DOHH2 (cell line): ENCODE data around the gene C3.
"Not testable (repeated sequence)": the region's sequence is repeated elsewhere in the genome, so short reads cannot be mapped to it uniquely, and the experiment has no call there.

Experiments used
- H3F3A ChIP-seq: fragments of 200-600 bp; sonication (generic), shearing (Covaris generic); 2 replicates; pipeline ENCODE4 v1.6.0; 2016; ENCODE audit warnings: antibody characterized with exemption, mild to moderate bottlenecking; ENCODE audit not compliant: control insufficient read depth, insufficient read depth
- H3K27ac ChIP-seq: fragments of 200-600 bp; sonication (generic); 2 replicates; pipeline ENCODE4 v1.5.1; 2014; ENCODE audit warnings: low read depth, mild to moderate bottlenecking, low read length, moderate library complexity
- H3K27me3 ChIP-seq: fragments of 200-600 bp; sonication (generic); 2 replicates; pipeline ENCODE4 v1.6.1; 2014; ENCODE audit warnings: mild to moderate bottlenecking, low read length, mixed read lengths; ENCODE audit not compliant: control insufficient read depth
- H3K36me3 ChIP-seq: fragments of 200-600 bp; sonication (generic); 2 replicates; pipeline ENCODE4 v1.6.1; 2014; ENCODE audit warnings: mild to moderate bottlenecking, low read length, moderate library complexity, mixed read lengths; ENCODE audit not compliant: control insufficient read depth
- H3K4me1 ChIP-seq: fragments of 200-600 bp; sonication (generic); 2 replicates; pipeline ENCODE4 v1.6.1; 2014; ENCODE audit warnings: mild to moderate bottlenecking, low read length, mixed read lengths; ENCODE audit not compliant: control insufficient read depth
- H3K4me2 ChIP-seq: fragments of 200-600 bp; sonication (generic); 2 replicates; pipeline ENCODE4 v1.6.0; 2014; ENCODE audit warnings: mild to moderate bottlenecking, low read length, moderate library complexity
- H3K4me3 ChIP-seq: fragments of 200-600 bp; sonication (generic); 2 replicates; pipeline ENCODE4 v1.5.1; 2014; ENCODE audit warnings: mild to moderate bottlenecking, low read length, mixed read lengths
- H3K79me2 ChIP-seq: fragments of 200-600 bp; sonication (generic); 2 replicates; pipeline ENCODE4 v1.6.1; 2014; ENCODE audit warnings: mild to moderate bottlenecking, low read length, mixed read lengths; ENCODE audit not compliant: control insufficient read depth
- H3K9me2 ChIP-seq: fragments of 200-600 bp; sonication (generic); replicated peaks from 2 replicates; pipeline ENCODE4 v1.6.1; 2014; ENCODE audit warnings: mild to moderate bottlenecking, low read length, mixed read lengths; ENCODE audit not compliant: control insufficient read depth
- H3K9me3 ChIP-seq: fragments of 200-600 bp; sonication (generic); 2 replicates; pipeline ENCODE4 v1.6.1; 2014; ENCODE audit warnings: antibody characterized with exemption, low read length, mixed read lengths; ENCODE audit not compliant: control insufficient read depth, insufficient read depth
- H4K20me1 ChIP-seq: fragments of 200-600 bp; sonication (generic); 2 replicates; pipeline ENCODE4 v1.6.0; 2014; ENCODE audit warnings: low read depth, mild to moderate bottlenecking, antibody characterized with exemption, low read length, moderate library complexity; ENCODE audit not compliant: control insufficient read depth, insufficient read depth
- EZH2phosphoT487 ChIP-seq: fragments of 200-600 bp; sonication (generic); IDR thresholded peaks from 2 replicates; pipeline ENCODE4 v1.6.1; 2017; ENCODE audit warnings: borderline replicate concordance, mild to moderate bottlenecking, antibody characterized with exemption, low read length, moderate library complexity, mixed read lengths
- TF ChIP-seq, protein P1 (sequence below): fragments of 200-600 bp; sonication (generic); IDR thresholded peaks from one replicate; pipeline ENCODE4 v1.5.1; 2014; ENCODE audit warnings: antibody characterized with exemption, mild to moderate bottlenecking, low read depth, low read length; ENCODE audit not compliant: poor library complexity, severe bottlenecking

The C3 gene

DNA sequence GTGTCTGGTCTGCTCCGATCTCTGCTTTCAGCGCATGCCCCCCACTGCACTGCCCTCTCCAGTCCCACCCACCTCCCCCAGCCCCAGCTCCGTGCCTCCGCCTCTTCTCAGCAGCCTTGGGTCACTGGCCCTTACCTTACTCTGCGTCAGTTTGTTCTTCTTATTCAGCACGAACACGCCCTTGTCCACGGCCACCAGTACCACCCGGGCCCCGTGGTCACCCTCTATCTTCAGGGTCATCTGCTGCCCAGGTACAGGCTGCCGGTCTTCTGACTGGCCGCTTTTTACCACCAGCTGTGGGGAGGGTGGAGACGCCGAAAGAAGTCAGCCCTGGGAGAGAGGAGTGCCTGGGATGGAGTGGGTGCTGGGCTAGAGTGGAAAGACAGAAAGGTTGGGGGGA, 10.9 kb downstream of the C3 start:
- H3K9me2 ChIP-seq, result no peaks in the 10 kb centered on the region
- H3K79me2 ChIP-seq, result no peaks in the 10 kb centered on the region
- no peak overlapping the region for H3K4me2 ChIP-seq
- H3K4me3 ChIP-seq, result no peak overlapping the region
- no peaks in the 10 kb centered on the region for H3K9me3 ChIP-seq
- H4K20me1 ChIP-seq, result no peaks in the 10 kb centered on the region
- no peak overlapping the region for H3K27ac ChIP-seq
- no peaks in the 10 kb centered on the region for H3K4me1 ChIP-seq
- peaks cover 10% of the 10 kb centered on the region for H3K27me3 ChIP-seq
- TF ChIP-seq EZH2phosphoT487, result no peak
- TF ChIP-seq, protein P1, sequence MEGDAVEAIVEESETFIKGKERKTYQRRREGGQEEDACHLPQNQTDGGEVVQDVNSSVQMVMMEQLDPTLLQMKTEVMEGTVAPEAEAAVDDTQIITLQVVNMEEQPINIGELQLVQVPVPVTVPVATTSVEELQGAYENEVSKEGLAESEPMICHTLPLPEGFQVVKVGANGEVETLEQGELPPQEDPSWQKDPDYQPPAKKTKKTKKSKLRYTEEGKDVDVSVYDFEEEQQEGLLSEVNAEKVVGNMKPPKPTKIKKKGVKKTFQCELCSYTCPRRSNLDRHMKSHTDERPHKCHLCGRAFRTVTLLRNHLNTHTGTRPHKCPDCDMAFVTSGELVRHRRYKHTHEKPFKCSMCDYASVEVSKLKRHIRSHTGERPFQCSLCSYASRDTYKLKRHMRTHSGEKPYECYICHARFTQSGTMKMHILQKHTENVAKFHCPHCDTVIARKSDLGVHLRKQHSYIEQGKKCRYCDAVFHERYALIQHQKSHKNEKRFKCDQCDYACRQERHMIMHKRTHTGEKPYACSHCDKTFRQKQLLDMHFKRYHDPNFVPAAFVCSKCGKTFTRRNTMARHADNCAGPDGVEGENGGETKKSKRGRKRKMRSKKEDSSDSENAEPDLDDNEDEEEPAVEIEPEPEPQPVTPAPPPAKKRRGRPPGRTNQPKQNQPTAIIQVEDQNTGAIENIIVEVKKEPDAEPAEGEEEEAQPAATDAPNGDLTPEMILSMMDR, result no peak
- H3F3A ChIP-seq, result no peaks in the 10 kb centered on the region
- H3K36me3 ChIP-seq, result no peaks in the 10 kb centered on the region

DNA sequence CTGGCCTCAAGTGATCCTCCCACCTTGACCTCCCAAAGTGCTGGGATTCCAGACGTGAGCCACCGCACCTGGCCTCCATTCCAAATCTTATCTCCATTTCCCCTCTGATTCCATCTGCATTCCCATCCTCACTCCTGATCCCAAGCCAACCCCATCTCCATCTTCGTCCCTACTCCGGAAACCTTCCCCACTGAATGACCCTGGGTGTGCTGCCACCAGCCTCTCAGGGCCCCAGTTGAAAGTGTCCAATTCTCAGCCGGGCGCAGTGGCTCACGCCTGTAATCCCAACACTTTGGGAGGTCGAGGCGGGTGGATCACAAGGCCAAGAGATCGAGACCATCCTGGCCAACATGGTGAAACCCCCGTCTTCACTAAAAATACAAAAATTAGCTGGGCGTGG, 11.5 kb downstream of the C3 start:
- H3K4me3 ChIP-seq, H3K4me2 ChIP-seq, H4K20me1 ChIP-seq, H3K9me2 ChIP-seq, H3K27ac ChIP-seq, H3K36me3 ChIP-seq, H3K9me3 ChIP-seq, H3F3A ChIP-seq, H3K79me2 ChIP-seq, H3K4me1 ChIP-seq: not testable (repeated sequence)
- H3K27me3 ChIP-seq, result peaks cover 10% of the 10 kb centered on the region

DNA sequence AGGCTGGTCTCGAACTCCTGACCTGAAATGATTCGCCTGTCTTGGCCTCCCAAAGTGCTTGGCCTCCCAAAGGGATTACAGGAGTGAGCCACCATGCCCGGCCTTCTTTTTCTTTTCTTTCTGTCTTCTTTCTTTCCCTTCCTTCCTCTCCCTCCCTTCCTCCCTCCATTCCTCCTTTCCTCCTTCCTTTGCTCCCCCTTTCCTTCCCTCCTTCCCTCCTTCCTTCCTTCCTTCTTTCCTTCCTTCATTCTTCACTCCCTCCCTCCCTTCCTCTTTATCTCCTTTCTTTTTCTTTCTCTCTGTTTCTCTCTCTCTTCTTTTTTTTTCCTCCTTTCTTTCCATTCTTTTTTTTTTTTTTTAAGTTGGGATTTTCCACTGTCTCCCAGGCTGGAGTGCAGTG, 12.1 kb downstream of the C3 start:
- TF ChIP-seq, protein P1, result no peak
- TF ChIP-seq EZH2phosphoT487, result no peak
- no peaks in the 10 kb centered on the region for H3K9me3 ChIP-seq
- no peaks in the 10 kb centered on the region for H3K4me1 ChIP-seq
- H3K9me2 ChIP-seq, result no peaks in the 10 kb centered on the region
- no peak overlapping the region for H3K4me2 ChIP-seq
- no peaks in the 10 kb centered on the region for H4K20me1 ChIP-seq
- no peaks in the 10 kb centered on the region for H3F3A ChIP-seq
- H3K79me2 ChIP-seq, result no peaks in the 10 kb centered on the region
- peaks cover 10% of the 10 kb centered on the region for H3K27me3 ChIP-seq
- H3K36me3 ChIP-seq, result no peaks in the 10 kb centered on the region
- H3K27ac ChIP-seq, result no peak overlapping the region
- H3K4me3 ChIP-seq, result no peak overlapping the region

DNA sequence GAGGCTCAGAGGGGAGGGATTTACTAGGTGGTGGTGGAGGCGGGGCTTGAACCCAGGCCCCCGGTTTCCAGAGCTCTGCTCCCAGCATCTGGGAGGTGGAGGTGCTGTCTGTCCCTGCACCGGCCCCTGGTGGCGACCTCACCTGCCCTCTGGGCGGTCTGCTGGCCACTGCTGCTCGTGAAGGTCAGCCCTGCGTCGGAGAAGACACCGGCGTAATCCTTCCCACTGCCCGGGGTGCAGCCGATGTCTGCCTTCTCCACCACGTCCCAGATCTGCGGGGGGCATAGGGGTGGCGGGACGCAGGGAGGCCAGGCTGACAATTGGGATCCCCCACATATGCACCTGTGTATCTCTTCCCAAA, 12.8 kb downstream of the C3 start:
- H3K27ac ChIP-seq, result no peak overlapping the region
- no peaks in the 10 kb centered on the region for H4K20me1 ChIP-seq
- no peak overlapping the region for H3K4me3 ChIP-seq
- no peaks in the 10 kb centered on the region for H3K4me1 ChIP-seq
- no peaks in the 10 kb centered on the region for H3K9me2 ChIP-seq
- peaks cover 10% of the 10 kb centered on the region for H3K27me3 ChIP-seq
- no peak overlapping the region for H3K4me2 ChIP-seq
- no peaks in the 10 kb centered on the region for H3K36me3 ChIP-seq
- H3K79me2 ChIP-seq, result no peaks in the 10 kb centered on the region
- H3F3A ChIP-seq, result no peaks in the 10 kb centered on the region
- no peak for TF ChIP-seq EZH2phosphoT487
- TF ChIP-seq, protein P1, result no peak
- no peaks in the 10 kb centered on the region for H3K9me3 ChIP-seq
